Middle frontal gyrus (tissue), 1 donor: ENCODE results near the gene RTP4.
"Not testable (repeated sequence)": the region's sequence is repeated elsewhere in the genome, so short reads cannot be mapped to it uniquely, and the experiment has no call there.

Experiments used
- DNase-seq: peaks from one replicate; pipeline ENCODE4 v3.0.0-alpha.2; 2015; ENCODE audit warnings: low spot score; ENCODE audit errors: extremely low spot score

The RTP4 gene

DNA sequence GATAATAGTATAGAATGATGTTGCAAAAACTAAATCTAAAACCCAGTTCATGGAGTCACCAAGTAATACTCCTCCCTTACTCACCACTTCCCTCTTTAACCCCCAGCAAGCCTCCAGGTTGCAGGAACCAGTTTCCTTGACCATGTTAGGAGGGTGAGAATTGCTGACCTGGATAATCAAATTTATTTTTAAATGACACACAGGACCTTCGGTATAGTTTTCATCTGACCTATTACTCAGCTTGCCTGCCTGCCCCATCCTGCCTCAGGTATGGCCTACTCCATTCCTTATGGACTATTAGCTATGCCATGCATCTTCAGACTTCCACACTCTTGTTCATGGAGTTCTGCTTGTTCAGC lies 883 bp downstream of the RTP4 start:
- no peak for DNase-seq

GRCh38 chr3:187370051-187370450 lies 1.9 kb downstream of the RTP4 start:
- DNase-seq: no peak

GRCh38 chr3:187375581-187375980 lies 7.4 kb downstream of the RTP4 start:
- no peak for DNase-seq

GRCh38 chr3:187377842-187378241 lies 9.7 kb downstream of the RTP4 start:
- DNase-seq: no peak

DNA sequence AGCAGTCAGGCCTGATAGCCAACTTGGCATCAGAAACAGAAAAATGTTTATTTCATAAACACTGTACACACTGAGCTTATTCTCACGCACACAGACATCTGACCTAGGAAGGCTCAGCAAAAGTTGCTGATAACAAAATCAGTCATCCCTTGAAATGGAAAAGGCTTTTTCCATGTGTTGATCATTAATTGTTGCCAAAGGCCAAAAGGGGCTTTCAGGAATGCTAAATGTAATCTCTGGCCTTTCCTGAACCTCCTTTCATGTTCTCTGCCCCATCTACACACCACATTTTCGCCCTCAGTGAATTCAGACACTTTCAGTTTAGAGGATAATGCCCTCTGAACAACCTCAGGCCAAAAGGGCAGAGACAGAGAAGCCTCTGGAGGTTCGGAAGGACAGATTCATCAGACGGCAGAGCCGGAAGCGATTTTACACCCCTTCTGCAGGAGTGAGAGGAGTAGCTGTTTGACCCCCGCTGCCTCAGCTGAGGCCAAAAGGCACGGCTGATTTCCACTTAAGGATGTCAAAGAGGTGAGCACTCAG lies 14.5 kb downstream of the RTP4 start:
- no peak for DNase-seq

- no peak for DNase-seq
Measured at GRCh38 chr3:187383246-187383645, 15.1 kb downstream of the RTP4 start.

DNA sequence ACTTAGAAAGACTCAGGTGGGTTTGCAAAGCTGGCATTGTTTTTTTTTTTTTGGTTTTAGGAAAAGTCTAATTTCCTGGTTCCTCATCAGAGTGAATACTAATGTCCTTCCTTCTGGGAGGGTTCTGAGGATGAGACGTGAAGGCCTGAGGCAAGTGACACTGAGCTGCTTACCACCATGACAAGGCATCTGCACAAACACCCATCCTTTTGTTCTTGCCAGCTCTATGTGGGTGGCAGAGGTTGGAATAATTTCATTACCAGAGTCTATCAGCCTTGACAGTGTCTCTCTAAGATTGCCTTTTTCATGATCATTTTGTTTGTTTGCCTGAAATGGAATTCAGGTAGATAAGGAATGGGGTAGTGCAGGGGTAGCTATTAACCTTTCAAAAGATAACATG lies 17.1 kb downstream of the RTP4 start:
- no peak for DNase-seq

DNA sequence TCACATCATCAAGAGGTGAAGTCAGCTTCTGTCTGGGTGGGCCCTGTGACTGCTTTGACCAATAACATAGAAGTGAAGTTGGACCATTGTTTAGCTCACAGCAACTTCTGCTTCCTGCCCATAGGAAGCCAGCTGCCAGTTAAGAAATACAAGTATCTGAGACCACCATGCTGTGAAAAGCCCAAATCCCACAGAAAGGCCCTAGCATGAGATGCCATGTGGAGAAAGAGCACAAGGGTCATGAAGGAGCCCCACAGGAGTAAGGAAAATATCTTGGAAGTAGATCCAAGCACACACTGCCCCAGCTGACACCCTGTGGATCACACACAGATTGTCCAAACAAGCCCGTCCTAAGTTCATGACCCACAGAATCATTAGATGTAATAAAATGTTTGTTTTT lies 28.5 kb downstream of the RTP4 start:
- DNase-seq: no peak

- DNase-seq: no peak
Measured at GRCh38 chr3:187398955-187399354, 30.8 kb downstream of the RTP4 start.

DNA sequence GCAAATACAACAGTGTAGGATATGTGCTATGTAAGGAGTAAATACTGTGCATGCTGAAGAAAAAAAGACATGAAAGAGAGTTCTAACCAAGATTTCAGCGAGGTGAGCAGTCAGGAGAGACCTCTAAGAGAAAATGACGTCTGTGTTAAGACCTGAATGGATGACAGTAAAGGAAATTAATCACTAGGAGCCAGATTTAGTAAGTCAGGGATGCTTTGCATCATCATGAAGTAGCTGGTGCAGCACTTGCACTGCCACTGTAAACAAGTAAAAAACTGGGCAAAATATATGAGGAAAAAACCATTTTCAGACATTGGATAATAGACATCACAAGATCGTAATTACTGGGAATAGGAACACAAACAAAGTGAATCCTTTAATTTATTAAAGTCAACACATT lies 32.6 kb downstream of the RTP4 start:
- no peak for DNase-seq

DNA sequence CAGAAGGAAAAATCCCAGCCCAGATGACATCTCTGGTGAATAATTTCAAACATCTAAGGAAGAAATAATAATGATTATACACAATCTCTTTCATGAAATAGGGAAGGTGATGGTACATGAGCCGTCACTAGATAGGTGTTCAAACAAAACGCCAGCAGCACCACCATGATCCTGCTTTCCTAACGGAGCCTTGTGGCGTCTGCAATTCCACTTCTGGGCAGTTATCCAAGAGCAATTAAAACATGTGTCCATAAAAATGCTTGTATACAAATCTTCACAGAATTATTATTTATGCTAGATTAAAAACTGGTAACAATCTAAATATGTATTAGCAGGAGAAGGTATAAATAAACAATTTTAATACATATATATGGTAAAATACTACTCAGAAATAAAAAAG lies 33.7 kb downstream of the RTP4 start:
- no peak for DNase-seq

DNA sequence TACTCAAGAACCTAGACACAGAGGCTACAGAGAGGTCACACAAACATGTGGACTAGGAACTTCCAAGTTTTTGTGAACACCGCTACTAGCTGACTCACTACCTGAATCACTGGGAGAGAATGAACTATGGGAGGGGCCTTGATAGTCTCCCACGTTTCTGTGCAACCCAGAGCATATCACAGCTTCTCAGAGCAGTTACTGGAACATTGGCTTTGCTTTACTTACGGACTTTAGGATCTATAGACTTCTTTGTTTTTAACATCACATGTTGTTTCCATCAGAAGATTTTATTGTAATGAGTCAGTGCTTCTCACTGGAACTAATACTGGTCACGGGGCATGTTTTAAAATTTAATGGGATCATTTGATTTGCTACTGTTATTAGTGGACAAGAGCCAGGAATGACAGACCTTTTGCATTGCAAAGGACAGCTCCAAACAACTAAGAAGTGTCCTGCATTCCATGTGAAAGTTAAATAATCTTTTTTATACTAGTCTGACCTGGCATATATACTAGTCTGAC lies 35.6 kb downstream of the RTP4 start:
- DNase-seq: no peak

GRCh38 chr3:187406927-187407326 lies 38.7 kb downstream of the RTP4 start:
- no peak for DNase-seq

- DNase-seq: not testable (repeated sequence)
Measured at GRCh38 chr3:187411991-187412781, 44.0 kb downstream of the RTP4 start.
